Stimulated activated CD4-positive, alpha-beta T cell treated with anti-CD3 and anti-CD28 coated beads, TNF-alpha, amount 100 ng/mL, for 1 hour (primary cell): Measurements from ENCODE around the gene FBXL15.

Source experiments
- DNase-seq, 3 donors: peaks; one replicate each; pipeline ENCODE4 v3.0.0-alpha.2; 2020; ENCODE audit warnings: low read depth in 3 of 3, low spot score in 1 of 3

FBXL15 gene

DNA sequence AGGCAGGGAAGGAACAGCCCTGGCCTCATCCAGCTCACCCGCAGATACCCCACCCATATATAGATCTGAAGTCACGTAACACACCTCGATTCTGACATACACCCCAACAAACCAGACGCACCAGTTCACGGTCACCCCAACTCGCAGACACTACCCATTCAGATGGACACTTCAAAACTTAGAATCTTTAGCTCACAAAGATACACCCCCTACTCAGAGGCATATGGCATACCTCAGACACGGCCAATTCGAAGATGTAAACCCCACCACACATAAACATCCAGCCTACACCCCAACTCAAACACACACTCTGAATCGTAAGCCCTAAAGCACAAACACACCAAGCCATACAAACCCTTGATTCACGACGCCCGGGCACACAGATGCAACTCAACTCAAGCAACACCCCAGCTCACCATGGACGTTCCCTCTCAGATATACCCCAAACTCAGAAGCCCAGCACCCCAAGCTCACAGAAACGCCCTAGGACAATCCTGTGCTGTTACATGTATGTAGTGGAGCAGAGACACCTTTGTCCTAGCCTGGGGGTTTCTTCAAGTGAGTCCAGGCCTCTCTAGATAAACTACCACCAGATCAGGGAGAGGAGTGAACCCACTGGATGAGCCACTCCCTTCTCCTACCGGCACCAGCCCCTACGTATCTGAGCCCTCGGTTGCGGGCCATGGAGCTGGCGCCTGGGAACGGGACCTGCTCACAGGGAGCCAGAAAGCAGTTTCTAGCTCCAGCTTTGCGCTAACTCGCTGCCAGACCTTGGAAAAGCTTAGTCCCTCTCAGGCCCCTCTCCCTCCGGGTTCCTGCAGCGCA is 10.8 kb upstream of the FBXL15 start:
- DNase-seq, result no peak

DNA sequence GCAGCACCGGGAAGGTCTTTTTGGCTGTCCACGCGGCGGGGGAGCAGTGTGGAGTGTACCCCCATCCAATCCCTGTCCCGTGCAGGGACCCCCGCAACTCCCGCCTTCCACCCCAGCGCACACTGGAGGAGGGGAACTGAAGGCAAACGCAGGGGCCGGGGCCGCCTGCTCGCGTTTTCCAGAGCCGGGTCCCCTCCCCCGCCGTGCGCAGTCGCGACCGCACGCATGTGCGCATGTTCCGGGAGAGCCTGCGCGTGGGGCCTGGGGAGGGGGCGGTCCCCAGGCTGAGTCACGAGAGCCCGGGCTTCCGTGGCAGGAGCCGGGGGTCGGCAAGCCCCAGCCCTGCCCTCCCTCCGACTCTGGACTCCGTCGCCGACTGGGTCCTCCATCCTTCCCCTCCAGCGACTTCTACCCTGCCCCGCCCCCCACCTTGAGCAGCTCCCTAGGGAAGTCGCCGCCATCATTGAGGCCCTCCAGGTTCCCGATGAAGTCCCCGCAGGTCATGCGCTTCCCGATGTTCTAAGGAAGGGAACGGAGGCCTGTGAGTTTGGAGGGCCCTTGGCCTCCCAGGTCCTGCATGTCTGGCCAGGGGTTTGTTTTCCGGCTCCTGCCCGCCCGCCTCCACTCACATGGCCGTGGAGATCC is 10.1 kb upstream of the FBXL15 start:
- DNase-seq, result peak in 1 of 3 donors; percentile 58

DNA sequence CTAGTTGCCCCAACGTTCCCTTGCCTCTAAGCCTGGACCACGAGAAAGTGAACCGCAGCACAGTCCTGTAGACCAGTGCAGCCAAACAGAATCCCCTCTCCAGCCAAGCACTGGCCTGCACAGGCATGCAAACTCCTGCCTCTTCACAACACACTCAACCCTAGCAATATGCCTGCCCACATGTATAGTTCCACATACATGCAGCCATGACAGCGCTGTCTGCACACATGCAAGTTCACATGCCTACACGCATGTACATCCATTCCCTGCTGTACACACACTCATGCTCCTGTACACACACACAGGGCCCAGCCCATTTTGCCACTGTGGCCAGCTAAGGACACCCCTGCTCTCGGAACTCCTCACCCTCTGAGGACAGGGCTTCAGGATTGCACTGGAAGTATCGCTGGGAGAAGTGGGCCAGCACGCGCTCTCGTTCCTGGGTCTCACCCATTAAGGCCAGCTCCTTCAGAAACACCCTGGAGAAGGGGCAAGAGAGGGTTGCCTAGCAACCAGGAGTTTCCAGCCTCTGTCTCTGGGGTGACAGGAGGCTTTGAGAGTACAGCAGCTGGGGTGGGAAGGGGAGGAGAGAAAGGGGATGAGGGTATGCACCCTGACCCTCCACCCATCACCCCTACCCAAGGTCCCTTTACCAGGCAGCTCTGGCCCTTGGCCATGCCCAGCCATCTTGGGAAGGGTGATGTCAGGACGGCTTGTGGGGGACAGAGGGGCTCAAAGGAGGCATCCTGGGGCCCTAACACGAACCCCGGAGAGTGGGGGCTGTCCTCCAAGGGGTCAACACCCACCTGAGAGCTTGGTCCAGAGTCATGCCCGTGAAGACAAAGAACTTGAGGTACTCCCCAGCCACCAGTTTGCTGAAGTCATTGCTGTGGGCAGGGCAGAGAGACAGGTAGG is 9.0 kb upstream of the FBXL15 start:
- no peak for DNase-seq

DNA sequence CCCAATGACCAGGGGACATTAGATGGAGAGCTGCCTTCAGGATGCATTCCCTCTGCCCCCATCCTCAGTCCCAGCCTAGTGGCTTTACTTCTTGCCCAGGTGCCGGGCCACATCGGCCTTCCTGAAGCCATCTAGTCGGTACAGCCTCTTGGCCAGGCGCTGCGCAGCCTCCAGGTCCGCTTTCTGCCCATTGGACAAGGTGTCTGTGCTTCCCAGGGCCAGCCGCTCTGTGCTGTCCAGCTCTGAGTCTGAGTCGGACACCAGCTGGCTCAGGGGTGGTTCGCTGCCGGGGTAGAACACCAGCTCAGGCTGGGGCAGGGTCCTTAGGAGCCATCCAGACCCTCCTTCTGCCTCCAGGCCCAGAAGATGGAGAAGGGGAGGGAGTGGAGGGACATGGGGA is 8.3 kb upstream of the FBXL15 start:
- DNase-seq, result no peak

DNA sequence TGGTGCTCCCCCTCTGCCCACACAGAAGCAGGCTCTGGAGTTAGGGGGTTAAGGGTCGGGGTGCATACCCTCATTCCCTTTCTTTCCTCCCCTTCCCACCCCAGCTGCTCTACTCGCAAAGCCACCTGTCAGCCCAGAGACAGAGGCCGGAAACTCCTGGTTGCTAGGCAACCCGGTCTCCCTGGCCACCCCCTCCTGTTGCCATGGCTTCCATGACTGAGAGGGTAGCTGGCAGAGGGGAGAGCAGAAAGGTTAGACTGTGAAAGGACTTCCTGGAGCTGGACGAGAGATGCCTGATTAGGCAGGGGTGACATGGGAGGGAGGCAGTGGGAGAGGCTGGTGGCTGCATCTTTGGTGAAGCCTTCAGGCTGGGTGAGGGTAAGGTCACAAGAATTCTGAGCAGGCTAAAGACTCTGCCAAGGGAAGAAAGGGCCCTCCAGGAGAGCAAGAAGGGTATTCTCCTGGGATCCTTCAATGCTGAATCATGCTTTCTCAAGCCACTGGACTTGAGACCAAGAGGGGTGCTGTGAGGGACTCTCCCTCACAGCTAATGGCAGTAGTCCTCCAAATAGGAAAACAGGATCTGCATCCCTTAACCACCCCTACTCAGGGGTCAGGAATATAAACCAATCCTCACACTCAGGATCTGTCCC is 7.5 kb upstream of the FBXL15 start:
- DNase-seq, result no peak

DNA sequence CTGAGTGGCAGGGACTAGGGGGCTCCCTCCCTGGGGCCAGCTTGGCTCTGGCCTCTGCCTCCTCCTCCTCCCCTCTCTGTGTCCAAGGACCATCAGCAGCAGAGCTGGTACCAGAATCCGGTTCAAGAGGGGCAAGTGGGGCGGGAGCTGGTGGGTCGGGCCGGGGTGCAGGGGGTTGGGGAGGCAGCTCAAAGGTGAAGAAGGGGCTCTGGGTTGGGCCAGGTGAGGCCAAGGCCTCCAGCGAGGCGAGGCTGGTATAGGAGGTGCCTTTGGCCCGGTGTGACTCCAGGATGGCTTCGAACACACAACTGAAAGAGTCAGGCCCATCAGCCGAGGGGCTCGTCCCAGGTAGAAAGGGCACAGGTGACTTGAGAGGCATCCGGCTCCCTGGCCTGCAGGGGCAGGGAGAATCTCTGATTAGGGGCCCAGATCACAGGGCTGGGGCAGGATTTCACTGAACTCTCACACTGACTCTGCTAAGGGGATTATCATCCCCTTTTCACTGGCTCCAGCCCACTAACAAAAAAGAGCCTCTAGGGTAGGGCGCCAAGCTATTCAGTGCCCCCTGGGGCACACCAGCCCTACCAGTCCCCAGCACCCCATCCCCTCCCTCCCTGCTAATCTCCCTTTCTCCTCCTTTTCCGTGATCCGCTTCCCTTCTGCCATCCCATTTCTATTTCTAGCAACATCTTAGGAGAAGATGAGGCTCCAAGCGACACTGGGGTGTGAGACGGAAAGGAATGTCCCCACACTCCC is 6.7 kb upstream of the FBXL15 start:
- DNase-seq, result no peak

DNA sequence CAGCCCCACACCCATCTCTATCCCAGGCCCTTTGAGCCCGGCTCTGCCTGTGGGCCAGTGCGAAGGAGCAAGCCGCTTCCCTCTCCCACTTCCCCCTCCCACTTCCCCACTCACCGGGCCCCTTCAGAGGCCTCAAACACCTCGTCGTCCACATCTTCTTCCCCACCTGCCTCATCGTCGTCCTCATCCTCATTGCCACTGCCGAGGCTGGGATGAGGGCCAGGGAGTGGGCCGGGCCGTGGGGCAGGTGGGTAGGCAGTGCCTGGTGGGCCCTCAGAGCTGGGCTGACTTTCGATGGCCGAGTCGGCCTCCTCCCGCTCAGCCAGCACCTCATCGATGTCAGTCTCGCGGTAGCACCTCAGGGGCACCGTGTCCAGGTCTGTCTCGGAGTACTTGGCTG is 5.9 kb upstream of the FBXL15 start:
- DNase-seq, result no peak

DNA sequence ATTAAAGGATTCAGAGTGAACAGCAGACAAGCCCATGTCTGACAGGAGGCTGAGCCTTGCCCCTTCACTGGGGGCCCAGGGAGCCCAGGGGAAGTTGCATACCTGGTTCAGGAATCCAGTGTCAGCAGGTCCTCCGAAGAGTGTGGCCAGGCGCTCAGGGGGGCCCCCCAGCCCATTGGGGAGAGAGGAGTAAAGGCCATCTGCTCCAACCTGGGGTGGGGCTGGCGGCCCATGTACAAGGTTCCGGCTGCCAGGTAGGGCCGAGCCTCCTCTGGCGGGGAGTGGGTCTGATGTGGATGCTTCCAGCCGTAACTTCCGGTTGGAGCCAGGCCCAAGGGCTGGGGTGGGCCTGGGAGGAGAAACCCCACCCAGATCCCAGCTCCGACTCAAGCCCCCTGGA is 4.4 kb upstream of the FBXL15 start:
- DNase-seq, result no peak

DNA sequence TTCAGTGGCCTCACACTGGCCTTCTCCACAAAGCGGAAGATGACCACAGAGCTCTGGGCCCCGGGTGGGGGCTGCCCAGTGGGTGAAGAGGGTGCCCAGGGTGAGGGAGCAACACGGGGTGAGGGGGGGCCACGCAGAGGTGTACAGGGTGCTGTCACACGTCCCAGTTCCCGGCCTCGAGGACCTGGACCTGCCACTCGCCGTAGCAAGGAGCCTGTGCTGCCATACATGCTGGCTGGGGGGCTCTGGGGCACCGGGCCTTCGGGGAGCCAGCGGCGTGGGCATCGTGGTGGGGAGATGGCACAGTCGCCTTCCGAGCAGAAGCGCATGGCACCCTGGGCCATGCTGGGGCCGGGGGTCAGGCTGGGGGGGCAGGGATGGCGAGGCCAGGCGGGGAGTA is 3.9 kb upstream of the FBXL15 start:
- DNase-seq, result no peak

DNA sequence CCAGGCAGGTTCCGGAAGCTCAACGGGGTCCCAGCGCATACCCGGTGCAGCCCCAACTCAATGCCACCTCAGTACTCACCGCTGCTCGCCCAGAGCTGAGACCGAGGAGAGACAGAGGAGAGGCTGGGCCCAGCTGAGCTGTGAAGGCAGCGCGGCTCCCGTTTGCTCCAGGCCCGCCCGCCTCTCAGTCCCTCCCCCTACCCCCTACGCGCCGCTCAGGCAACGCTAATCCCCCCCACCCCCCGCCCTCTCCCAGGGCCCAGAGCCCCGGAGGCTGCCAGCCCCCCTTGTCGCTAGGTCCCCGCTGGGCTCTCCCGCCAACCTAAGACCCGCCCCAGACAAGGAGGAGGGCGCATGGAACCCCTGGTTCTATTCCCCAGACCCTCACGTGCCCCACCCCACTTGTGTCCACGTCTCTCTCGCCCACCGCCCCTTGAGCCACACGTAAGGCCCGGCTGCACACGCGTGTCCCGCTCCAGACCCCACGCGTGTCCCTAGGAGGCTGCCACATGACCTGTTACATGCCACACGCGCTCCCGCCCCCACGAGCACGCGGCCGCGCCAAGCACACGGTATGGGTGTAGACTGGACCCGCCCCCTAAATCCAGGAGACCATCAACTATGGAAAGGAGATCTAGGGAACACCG is 1.9 kb upstream of the FBXL15 start, which contains the start of gene PSD:
TSS of gene PSD (minus strand) at position 164 of the 647 bp plus-strand sequence. CDS start 1,747 bp downstream, outside the sequence.
- DNase-seq, result no peak

DNA sequence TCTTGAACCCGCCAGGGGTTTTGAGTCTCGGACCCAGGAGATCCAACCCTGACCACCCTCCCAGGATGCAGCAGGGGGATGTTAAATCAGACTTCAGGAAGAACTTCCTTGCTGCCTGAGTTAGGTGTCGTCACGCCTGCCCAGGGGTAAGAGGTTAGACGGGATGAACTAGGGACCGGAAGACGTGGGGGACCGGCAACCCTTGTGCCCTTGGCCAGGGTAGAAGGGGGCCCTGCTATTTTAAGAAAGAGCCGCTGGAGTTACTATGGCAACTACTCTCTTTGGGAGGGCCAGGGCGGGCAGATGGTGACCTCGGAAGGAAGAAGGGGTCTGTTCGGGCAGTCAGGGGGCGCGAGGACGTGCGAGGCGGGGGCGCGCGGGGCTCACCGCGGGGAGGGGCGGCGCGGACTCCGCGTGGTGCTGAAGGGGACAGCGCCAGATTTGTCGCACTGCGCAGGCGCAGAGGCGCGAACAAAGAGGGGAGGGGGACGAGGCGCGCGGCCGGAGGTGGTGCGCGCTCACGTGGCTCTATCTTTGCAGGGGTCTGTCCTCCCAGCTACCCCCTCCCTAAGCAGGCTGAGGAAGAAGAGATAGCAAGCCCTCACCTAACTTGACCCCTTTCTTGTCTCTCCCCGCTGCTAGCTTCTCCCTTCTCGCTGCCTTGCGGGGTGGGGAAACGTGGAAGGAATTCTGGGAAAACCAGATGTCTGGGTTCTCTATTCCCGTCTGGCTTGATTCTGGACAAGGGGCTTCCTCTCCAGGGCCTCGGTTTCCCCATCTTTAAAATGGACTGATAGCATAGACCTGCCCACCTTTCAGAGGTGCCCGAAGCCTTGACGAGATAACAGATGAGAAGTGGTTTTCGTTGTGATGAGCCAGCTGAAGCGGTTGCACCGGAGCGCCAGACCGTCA is 1.1 kb upstream of the FBXL15 start:
- DNase-seq, result peak in 1 of 3 donors; percentile 64

DNA sequence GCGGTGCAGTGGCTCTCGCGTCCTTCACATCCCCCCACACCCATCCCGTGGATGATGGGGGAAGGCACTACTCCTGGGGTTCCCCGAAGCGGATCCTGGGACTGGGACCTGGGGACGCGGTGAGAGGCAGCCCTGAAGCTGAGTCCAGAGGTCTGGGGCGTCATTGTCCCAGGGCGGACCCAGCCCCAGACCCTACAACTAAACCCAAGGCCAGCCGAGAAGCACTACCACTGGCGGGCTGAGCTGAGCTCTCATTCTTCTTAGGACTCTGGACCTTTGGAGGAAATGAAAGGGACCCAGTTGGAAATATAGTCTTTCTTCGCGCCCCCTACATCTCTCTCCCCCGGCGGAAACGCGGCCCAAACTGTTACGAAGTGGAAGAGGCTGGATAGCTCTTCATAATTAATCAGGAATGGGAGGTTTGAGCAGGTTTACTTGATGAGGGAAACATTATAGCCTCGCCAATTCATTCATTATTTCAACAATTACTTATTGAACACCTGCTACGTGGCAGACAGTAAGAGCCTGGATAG is 389 bp upstream of the FBXL15 start:
- DNase-seq, result no peak

DNA sequence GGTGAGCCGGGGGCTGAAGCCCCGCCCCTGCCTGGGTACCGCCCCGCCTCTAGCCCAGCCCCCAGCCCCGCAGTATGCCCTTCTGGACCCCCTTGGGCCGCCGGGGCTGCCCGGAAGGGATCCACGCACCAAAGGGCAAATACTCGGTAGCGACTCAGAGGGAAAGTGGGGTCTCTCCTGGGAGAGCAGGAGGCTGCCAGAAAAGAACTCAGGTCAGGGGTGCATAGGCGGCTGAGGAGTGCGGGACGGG is 796 bp downstream of the FBXL15 start:
- no peak for DNase-seq

DNA sequence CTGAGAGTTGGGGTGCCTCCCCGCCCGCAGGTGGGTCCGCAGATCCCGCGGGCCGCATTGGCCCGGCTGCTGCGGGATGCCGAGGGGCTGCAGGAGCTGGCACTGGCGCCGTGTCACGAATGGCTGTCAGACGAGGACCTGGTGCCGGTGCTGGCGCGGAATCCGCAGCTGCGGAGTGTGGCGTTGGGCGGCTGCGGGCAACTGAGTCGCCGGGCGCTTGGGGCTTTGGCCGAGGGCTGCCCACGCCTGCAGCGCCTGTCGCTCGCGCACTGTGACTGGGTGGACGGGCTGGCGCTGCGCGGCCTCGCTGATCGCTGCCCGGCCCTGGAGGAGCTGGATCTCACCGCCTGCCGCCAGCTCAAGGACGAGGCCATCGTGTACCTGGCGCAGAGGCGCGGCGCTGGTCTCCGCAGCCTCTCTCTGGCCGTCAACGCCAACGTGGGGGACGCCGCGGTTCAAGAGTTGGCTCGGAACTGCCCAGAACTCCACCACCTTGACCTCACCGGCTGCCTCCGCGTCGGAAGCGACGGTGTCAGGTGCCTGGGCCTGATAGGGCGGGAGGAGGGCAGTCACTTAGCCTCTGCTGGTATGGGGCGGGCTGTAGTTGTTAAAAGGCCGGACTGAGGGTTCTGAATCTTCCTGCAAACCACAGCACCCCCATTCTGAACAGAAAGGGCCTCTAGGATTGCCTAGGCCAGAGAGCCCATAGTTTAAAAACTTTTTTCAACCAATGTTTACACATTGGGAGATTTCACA is 1.3 kb downstream of the FBXL15 start:
- DNase-seq, result no peak

DNA sequence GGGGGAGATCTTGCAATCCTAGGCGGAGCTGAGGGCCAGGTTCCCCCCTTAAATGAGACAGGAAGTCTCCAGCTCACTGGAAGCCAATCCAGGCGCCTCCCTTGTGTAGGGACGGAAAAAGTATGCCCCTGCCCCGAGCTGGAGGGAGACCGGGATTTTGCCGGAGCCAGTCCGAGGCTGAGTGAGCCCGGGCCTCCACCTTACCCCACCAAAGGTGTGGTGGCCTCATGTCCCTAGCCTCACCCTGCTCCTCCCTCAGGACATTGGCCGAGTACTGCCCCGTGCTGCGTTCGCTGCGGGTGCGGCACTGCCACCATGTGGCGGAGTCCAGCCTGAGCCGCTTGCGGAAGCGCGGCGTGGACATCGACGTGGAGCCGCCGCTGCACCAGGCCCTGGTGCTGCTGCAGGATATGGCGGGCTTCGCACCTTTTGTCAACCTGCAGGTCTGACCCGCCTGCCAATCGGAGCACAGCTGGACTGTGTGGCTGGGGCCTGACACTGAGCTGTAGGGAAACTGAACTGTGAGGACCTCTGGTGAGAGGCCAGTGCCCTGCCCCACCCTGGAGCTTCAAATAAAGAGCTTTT is 2.0 kb downstream of the FBXL15 start:
- DNase-seq, result no peak

DNA sequence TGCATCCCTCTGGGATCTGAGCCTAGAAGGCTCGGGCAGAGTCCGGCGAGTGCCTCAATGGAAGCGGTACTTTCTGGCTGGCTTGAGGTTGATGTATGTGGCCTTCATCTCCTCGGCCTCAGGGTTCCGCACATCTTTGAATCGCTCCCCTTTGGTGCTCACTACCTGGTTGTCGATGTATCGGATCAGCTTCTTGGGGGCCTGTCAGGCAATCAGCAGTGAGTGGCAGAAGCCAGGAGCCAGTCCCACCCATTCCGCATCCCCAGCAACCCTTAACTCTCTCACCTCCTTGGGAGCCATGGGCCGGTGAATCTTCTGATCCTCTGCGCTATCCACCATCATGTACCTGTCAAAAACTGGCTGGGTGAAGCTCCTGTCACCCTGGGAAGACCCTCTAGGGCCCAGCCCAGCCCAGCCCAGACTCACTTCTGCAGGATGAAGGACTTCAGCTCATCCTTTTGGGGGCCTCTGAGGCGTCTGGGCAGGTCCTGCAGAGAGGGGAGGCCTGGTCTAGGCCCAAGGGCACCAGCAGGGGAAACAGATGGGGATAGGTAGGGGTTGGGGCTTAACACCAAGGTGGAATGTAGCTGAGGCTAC is 2.8 kb downstream of the FBXL15 start:
- no peak for DNase-seq

DNA sequence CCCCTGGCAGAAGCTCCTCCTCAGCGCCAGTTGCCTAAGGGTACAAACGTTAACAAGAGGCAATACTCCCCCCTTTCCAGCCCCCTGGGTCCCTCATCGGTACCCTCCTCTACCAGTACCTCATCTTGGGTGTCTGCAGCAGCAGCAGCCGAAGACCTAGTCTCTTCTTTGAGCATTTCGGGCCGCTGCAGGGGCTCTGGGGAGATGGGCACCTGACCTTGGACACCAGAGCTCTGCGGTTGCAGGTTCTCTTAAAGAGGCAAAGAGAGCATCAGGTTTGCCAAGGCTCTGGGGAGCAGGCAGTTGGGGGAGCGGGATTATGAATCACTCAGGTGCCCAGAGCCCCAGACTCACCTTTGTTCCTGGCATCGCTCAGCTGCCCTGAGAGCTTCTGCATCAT is 3.5 kb downstream of the FBXL15 start:
- no peak for DNase-seq
